Ecto neural progenitor cell (in vitro differentiated cells): ENCODE measurements around the gene ITGA11.
"Not testable (repeated sequence)": the region's sequence is repeated elsewhere in the genome, so short reads cannot be mapped to it uniquely, and the experiment has no call there.

Experiments
- DNase-seq: peaks from one replicate; pipeline ENCODE4 v3.0.0-alpha.2; 2018; ENCODE audit warnings: low spot score

Gene ITGA11

DNA sequence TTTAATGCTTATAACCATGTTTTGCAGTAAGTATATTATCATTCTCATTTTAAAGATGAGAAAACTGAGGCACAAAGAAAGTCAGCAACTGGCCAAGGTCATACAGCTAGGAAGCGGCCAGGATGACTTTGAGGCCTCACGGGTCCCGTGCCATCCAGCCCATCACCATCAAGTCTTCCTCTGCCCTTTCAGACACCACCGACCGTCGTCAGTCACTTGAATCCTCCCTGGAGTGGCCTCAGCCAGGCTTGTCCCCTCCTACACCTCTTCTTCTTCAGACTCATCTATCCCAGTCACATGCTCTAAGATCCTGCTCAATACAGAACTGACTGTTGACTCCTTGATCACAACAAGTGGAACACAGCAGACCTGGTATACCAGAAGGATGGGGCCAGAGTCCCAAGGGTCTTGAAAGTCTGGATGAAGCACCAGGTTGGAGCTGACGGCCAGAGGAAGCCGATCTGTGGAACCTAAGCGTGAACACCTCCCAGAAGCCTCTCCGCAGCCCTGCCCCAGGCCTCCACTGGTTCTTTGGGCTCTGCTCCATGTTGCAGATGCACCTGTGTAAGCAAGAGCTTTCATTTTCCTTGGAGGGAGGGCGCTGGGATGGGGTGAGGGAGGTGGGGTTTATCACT, 22.1 kb downstream of the ITGA11 start:
- DNase-seq = peak; percentile 21

DNA sequence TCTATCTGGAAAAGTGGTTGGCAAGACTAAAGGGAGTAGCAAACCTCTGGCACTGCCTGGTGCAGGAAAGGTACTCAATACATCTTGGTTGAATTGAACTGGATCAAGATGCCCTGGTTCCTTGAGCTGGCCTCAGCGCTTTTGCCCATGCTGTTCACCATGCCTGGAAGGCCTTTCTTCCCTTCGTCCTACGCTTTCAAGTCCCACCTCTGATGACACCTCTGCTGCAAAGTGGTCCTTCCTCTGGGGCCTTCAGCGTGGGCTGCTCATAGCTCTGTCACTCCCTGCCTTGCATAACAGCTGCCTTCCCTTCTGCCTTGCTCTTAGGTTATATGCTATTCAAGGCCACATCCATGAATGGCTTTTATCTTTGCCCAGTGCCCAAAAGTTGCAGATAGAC, 23.0 kb downstream of the ITGA11 start:
- no peak for DNase-seq

- DNase-seq = peak; percentile 18
Observed at GRCh38 chr15:68407886-68408881, 23.8 kb downstream of the ITGA11 start.

DNA sequence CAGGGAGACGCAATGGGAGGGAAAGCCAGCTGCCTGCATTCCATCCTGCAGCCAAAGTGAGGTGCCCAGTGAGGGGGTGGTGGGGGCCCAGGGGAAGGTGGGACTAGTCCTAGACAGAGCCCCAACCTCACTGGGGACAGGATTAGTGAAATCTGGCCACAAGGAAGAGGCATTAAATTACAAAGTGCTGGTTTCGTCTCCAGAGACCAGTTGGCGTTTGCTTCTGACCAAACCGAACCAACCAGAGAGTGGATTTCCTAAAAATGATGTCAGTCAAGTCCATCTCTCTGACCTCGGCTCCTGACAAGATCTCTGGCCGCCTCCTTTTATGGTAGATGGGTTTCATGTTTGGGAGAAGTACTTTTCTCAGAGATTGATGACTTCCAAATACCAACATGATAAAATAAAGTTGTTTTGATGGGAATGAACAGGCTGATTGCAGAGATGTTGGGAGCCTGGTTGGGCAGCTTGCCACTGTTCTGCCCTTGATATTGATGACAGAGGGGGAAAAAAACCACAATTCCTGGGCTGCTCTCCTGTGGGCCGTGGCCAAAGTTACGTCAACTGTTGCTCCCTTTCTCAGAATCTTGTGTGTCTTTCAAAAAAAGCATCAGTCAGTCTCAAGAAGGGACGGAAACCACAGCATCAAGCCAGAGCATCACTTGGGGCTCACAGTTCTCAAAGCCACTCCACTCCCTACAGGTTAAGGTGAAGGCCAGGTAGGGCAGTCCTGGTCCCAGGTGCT, 24.6 kb downstream of the ITGA11 start:
- peak; percentile 43 for DNase-seq

- DNase-seq = peak; percentile 28
Observed at GRCh38 chr15:68405378-68406250, 26.3 kb downstream of the ITGA11 start.

DNA sequence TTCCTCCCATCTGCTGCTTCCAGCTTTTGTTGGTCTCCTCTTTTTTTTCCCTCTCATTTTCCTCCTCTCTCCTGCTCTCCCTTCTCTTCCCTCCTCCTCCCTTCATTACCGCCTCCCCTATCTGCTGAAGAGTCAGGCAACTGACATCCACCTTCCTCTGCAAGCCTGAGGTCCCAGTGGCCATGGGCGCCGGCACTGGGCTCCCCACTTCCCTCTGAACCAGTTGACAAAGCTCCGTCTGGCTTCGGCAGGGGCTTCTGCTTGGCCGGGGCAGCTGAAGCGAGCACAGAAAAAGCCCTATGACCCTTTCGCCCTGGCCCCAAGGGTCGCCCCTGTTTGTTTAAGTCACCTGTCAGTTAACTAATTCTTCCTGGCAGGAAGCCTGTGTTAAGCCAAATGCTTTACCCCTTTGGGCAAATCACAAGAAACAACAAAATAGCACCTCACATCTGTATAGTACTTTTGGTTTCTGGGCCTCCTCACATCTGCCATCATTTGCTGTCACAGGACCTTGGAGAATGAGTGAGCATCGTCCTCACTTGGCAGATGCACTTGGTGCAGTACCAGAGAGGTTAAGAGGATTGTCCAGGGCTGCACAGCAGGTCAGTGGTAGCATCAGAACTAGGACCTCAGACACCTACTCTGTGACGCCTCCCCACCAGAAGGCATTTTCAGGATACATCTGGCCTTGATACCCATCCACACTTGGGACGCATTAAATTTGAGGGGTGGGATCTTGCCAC, 27.7 kb downstream of the ITGA11 start:
- peak; percentile 37 for DNase-seq

- peak; percentile 16 for DNase-seq
Observed at GRCh38 chr15:68403161-68403941, 28.6 kb downstream of the ITGA11 start.

- DNase-seq = peak; percentile 36
Observed at GRCh38 chr15:68402432-68403160, 29.4 kb downstream of the ITGA11 start.

DNA sequence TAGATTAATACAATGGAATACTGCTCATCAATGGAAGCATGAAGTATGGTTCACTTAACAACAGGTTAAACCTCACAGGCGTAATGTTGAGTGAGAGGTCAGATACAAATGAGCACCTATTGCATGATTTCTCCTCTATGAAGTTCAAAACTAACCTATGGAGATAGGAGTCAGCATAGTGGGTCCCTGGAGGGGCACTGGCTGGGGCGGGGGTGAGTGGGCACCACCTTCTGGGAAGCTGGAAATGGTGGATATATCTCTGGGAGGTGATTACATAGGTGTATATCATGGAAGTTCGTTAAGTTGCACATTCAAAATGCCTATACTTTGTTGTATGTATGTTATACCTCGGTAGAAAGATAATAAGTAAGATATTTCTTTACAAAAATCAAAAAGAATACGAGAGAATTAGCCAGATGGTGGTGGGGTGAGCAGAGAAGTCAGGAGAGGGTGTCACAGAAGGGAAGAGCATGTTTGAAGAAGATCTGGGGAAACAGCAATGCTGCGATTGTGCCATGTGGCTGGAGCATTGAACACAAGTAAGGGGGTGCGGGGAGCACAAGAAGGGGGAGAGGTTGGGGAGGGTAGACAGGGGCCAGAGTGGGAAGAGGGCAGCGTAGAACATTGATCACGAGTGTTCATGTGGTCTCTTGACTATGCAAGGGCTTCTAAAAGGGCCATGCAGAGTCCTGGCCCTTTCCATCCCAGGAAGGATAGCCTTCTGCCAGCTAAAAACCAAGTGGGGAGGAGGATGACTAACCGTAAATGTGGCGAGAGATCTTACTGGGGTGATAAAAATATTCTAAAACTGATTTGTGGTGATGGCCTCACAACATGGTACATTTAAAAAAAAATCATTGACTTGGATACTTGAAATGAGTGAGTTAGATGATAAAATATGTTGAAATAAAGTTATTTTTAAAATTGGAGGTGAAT, 30.2 kb downstream of the ITGA11 start:
- peak; percentile 15 for DNase-seq

DNA sequence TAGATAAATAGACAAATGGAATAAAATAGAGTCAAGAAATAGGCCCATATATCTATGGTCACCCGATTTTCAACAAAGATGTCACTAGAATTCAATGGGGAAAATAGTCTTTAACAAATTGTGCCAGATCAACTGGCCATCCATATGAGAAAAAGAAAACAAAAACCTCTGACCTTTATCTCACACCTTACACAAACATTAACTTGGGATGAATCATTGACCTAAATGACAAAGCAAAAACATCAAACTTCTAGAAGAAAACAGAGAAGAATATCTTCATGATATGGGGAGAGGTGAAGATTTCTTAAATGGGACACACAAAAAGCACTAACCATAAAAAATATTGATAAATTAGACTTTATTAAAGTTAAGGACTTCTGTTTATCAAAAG, 31.9 kb downstream of the ITGA11 start:
- DNase-seq = no peak

GRCh38 chr15:68399096-68400065, 32.6 kb downstream of the ITGA11 start:
- DNase-seq = no peak

DNA sequence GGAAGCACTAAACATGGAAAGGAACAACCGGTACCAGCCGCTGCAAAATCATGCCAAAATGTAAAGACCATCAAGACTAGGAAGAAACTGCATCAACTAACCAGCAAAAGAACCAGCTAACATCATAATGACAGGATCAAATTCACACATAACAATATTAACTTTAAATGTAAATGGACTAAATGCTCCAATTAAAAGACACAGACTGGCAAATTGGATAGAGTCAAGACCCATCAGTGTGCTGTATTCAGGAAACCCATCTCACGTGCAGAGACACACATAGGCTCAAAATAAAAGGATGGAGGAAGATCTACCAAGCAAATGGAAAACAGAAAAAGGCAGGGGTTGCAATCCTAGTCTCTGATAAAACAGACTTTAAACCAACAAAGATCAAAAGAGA, 34.0 kb downstream of the ITGA11 start:
- not testable (repeated sequence) for DNase-seq

DNA sequence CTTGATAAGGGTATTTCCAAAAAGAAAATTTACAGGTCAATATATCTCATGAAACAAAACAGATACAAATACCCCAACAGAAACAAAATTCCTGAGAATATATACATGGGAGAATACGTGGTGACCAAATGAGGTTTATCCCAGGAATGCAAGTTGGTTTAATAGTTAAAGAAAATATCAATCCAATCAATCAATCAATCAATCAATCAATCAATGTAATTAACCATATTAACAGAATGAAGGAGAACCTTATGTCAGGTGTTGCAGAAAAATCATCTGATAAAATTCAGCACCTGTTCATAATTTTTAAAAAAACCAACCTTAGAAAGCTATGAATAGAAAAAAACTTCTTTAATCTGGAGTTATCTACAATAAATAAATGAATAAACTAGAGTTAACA, 35.9 kb downstream of the ITGA11 start:
- no peak for DNase-seq

DNA sequence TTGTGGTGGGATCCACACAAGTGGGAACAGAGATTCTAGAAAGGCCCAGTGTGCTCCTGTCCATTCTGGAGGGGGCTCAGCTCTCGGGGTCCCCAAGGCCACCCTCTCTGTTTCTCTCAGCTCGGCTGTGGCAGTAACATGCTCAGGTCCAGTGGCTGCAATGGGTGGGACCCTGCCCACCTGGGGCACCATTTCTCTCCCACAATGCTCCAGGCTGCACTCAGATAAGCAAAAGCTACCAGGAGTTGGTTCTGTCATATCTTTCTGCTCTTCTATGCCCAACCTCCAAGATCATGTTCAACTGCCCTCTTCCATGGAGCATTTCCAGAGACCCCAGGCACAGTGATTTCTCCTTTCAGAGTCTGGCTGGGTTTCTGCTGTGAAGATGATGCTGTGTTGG, 40.8 kb downstream of the ITGA11 start:
- DNase-seq = peak; percentile 28

GRCh38 chr15:68389936-68390817, 41.8 kb downstream of the ITGA11 start:
- peak; percentile 27 for DNase-seq
